ENCODE measurements around the gene BACE1. TPM values are rescaled to one million over a fixed set of nuclear protein-coding genes. Genes with fewer than 3 reads are reported as not detected.

The BACE1 gene
- polyA plus RNA-seq, 3 donors = 56.6 to 62.9 (median 59.7) TPM

- no peak for DNase-seq (ENCODE audit: extremely low read depth in 1 of 11, low read depth in 9 of 11, low spot score in 4 of 11)
These were observed 66.5 kb downstream of the BACE1 start for GRCh38 chr11:117249571-117249970.

GRCh38 chr11:117248341-117248740 is 67.7 kb downstream of the BACE1 start:
- no peak for DNase-seq (ENCODE audit: extremely low read depth in 1 of 11, low read depth in 9 of 11, low spot score in 4 of 11)

GRCh38 chr11:117239295-117239694 is 76.8 kb downstream of the BACE1 start:
- no peak for DNase-seq (ENCODE audit: extremely low read depth in 1 of 11, low read depth in 9 of 11, low spot score in 4 of 11)

GRCh38 chr11:117238221-117238620 is 77.8 kb downstream of the BACE1 start:
- no peak for DNase-seq (ENCODE audit: extremely low read depth in 1 of 11, low read depth in 9 of 11, low spot score in 4 of 11)

Other genes with a start within 250 kb of the BACE1 start
- 10 to 100 TPM; 34.7 to 48.6 (median 36.1) TPM for gene SIK3, start 217.8 kb downstream of the BACE1 start, polyA plus RNA-seq (ENCODE audit: insufficient read length in 3 of 3)
- gene PAFAH1B2, start 172.0 kb downstream of the BACE1 start, polyA plus RNA-seq (ENCODE audit: insufficient read length in 3 of 3) = 10 to 100 TPM; 75.0 to 80.0 (median 76.7) TPM
- gene SIDT2, start 137.5 kb downstream of the BACE1 start, polyA plus RNA-seq (ENCODE audit: insufficient read length in 3 of 3) = 10 to 100 TPM; 42.3 to 50.5 (median 43.8) TPM
- 100 to 1,000 TPM; 115 to 160 (median 145) TPM for gene TAGLN, start 116.9 kb downstream of the BACE1 start, polyA plus RNA-seq (ENCODE audit: insufficient read length in 3 of 3)
- 10 to 100 TPM; 18.3 to 31.5 (median 23.8) TPM for gene PCSK7, start 84.2 kb downstream of the BACE1 start, polyA plus RNA-seq (ENCODE audit: insufficient read length in 3 of 3)
- 10 to 100 TPM; 30.8 to 35.2 (median 33.2) TPM for gene RNF214, start 83.6 kb downstream of the BACE1 start, polyA plus RNA-seq (ENCODE audit: insufficient read length in 3 of 3)
- 10 to 100 TPM; 18.0 to 26.8 (median 21.6) TPM for gene BACE1-AS, start 24.9 kb downstream of the BACE1 start, polyA plus RNA-seq (ENCODE audit: insufficient read length in 3 of 3)
- 10 to 100 TPM; 24.8 to 39.1 (median 28.6) TPM for gene CEP164, start 11.6 kb upstream of the BACE1 start, polyA plus RNA-seq (ENCODE audit: insufficient read length in 3 of 3)